Thymus (tissue), 11 donors: ENCODE measurements around the gene TAS1R3. TPM values are rescaled to one million over a fixed set of nuclear protein-coding genes. Genes with fewer than 3 reads are reported as not detected.
"Not testable (repeated sequence)": the region's sequence is repeated elsewhere in the genome, so short reads cannot be mapped to it uniquely, and the experiment has no call there.

Experiments
- DNase-seq, 9 donors: peaks; one replicate each; pipeline ENCODE4 v3.0.0-alpha.2; 2013; ENCODE audit warnings: low spot score in 9 of 9, low read depth in 6 of 9, missing footprints in 1 of 9
- H3K27ac ChIP-seq, 2 donors: one replicate each; pipeline ENCODE4 v1.5.1; 2013; ENCODE audit warnings: control low read depth in 1 of 2, low read depth in 1 of 2, low read length in 1 of 2, mild to moderate bottlenecking in 1 of 2, moderate library complexity in 1 of 2
- H3K27me3 ChIP-seq, 2 donors: one replicate each; pipeline ENCODE4 v1.5.1; 2013; ENCODE audit warnings: low read length in 1 of 2; ENCODE audit not compliant: control insufficient read depth in 2 of 2, insufficient read depth in 1 of 2
- H3K36me3 ChIP-seq, 2 donors: one replicate each; pipeline ENCODE4 v1.5.1; 2013; ENCODE audit warnings: low read length in 1 of 2, mild to moderate bottlenecking in 1 of 2, moderate library complexity in 1 of 2; ENCODE audit not compliant: control insufficient read depth in 2 of 2, insufficient read depth in 2 of 2
- H3K4me1 ChIP-seq, 2 donors: one replicate each; pipeline ENCODE4 v1.5.1; 2013; ENCODE audit warnings: low read length in 2 of 2; ENCODE audit not compliant: control insufficient read depth in 2 of 2, insufficient read depth in 2 of 2
- H3K4me3 ChIP-seq, 2 donors: one replicate each; pipeline ENCODE4 v1.5.1; 2013; ENCODE audit warnings: low read length in 2 of 2, control low read depth in 1 of 2, mild to moderate bottlenecking in 1 of 2
- H3K9me3 ChIP-seq, 2 donors: one replicate each; pipeline ENCODE4 v1.5.1; 2013; ENCODE audit warnings: low read length in 1 of 2, mild to moderate bottlenecking in 1 of 2; ENCODE audit not compliant: control insufficient read depth in 2 of 2, insufficient read depth in 1 of 2
- WGBS: extraction: QIAGEN DNeasy Blood & Tissue Kit; methylation state at CpG from one replicate; pipeline ENCODE4 v1.1.7; 2013; 5-methylcytosine and 5-hydroxymethylcytosine counted together
- polyA plus RNA-seq: library from polyadenylated mRNA; stranded (reverse); fragments of 200-250 nt; gene quantifications from one replicate; pipeline ENCODE4 v1.2.3, GENCODE V29; 2013
- total RNA-seq: library from RNA; stranded (reverse); fragments of 120-200 nt; gene quantifications from one replicate; pipeline ENCODE4 v1.2.4, GENCODE V29; 2013
- donor health status: healthy.

Gene TAS1R3
- total and polyA plus RNA-seq, 2 donors = 0.19 to 0.37 TPM

DNA sequence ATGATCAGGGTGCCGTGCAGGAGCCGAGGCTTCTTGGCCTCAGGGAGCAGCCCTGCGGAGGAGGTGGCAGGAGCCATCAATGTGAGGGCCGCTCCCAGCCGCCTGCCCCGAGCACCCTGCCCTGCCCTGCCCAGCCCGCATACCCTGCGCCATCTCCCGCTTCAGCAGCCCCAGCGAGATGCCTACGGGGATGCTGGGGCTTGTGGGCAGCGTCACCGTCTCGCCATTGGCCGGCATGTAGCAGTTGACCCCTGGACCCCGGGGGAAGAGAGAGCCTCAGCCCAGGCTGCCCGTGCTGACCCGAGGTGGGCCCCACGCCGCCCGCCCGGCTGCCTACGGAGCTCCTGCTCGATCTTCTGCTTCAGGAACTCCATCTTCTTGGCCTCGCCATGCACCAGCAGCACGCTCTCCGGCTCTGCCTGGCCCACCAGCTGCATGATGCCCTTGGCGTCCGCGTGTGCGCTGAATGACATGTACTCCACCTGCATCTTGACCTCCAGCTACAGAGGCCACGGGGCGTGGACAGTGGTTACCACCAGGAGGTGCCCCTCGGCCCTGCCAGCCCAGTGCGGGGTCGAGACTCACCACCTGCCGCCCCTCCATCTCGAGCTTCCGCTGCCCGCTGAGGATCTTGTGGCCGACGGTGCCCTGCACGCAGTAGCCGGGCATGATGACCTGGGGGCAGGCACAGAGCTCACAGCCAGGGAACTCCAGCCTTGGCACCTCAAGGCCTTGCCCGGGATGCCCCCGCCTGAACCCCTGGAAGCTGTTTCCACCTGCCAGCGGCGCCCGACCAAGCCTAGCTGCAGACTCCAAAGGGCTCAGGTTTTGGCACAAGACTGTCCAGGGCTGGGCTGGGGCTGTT, 18.4 kb upstream of the TAS1R3 start:
- no peak for DNase-seq
- H3K36me3 ChIP-seq = peaks cover 56 to 59% of the 10 kb centered on the region in 2 donors
- H3K4me3 ChIP-seq = no peak overlapping the region
- H3K27me3 ChIP-seq = peaks cover 0 to 4% of the 10 kb centered on the region in 2 donors
- no peak overlapping the region for H3K27ac ChIP-seq
- no peaks in the 10 kb centered on the region for H3K9me3 ChIP-seq
- 98% methylated on average over 49 of the region's 49 CpGs for WGBS
- H3K4me1 ChIP-seq = peaks cover 6 to 9% of the 10 kb centered on the region in 2 donors

DNA sequence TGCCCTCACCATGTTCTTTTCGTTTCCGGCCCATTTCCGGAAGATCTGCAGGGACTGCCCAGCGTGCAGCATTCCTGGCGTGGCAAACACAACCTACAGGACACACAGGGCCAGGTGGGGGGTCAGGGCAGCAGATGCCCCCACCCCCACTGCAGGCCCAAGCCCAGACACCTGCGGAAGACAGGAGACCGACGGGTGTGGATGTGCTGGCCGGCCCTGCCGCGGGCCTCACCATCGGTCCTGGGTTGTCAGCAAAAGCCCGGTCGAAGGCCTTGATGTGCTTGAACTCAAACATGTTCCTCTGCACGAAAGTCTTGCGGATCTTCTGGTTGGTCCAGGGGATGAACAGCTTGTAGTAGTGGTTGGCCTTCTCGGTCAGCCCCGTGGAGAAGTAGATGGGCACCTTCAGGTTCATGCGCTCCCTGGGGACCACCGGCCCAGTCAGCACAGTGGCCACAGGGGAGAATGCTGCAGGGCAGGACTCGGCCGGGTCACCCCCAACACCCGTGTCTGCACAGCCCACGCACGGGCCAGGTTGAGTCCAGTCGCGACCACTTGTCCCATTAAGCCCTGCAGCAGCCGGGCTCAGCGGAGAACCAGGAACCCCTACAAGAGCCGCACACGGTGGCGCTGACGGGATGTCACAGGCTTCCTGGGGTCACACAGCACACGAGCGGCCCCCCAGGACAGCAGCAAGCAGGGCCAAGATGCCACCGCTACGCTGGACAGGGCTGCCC, 17.4 kb upstream of the TAS1R3 start:
- peaks cover 6 to 9% of the 10 kb centered on the region in 2 donors for H3K4me1 ChIP-seq
- H3K9me3 ChIP-seq = no peaks in the 10 kb centered on the region
- WGBS = 98% methylated on average over 37 of the region's 37 CpGs
- peaks cover 62% of the 10 kb centered on the region in 2 donors for H3K36me3 ChIP-seq
- no peak overlapping the region for H3K27ac ChIP-seq
- DNase-seq = no peak
- H3K4me3 ChIP-seq = no peak overlapping the region
- H3K27me3 ChIP-seq = peaks cover 0 to 4% of the 10 kb centered on the region in 2 donors

DNA sequence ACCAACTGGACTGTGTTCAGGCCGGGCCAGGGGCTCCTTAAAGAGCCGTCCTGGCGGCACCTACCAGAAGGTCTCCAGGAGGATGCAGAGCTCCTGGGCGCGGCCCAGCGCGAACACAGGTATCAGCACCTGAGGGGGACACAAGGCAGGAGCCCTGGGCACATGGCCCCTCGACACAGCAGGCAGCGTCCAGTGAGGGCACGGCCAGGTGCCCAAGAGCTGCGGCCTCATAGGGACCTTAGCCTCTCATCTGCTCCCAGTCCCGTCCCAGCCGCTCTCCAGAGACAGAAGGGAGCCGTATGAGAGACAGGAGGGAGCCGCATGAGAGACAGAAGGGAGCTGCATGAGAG, 16.9 kb upstream of the TAS1R3 start:
- no peak overlapping the region for H3K4me3 ChIP-seq
- H3K9me3 ChIP-seq = no peaks in the 10 kb centered on the region
- peaks cover 0 to 2% of the 10 kb centered on the region in 2 donors for H3K27me3 ChIP-seq
- WGBS = 99% methylated on average over 15 of the region's 15 CpGs
- no peak overlapping the region for H3K27ac ChIP-seq
- peaks cover 67% of the 10 kb centered on the region in 2 donors for H3K36me3 ChIP-seq
- peaks cover 4% of the 10 kb centered on the region in 2 donors for H3K4me1 ChIP-seq
- no peak for DNase-seq

DNA sequence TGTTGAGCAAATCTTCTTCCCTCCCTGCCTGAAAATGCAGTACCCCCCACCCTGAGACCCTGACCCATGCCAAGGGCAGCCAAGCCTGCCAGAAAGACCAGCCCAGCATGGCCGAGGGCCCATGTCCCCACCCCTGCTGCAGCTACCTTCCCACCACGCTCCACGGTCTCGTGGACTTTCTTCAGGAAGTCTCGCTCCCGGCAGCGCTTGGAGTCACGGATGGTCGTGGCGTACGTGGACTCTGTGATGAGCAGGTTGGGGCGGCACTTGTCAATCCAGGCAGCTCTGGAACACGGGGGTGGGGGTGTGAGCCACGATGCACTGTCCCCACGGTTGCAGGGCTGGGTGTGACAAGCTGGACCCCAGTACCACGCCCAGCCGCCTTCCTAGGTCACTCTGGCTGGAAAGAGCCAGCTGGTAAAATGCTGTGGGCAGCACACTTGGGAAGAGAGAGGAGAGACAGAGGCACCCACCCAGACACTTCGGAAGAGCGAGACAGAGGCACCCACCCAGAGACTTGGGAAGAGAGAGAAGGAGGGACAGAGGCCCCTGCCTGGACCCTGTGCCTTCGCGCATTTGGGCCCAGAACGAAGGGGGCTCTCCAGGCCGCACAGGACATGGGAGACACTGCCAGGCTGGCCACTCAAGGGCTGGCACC, 16.3 kb upstream of the TAS1R3 start:
- no peak overlapping the region for H3K27ac ChIP-seq
- 97% methylated on average over 23 of the region's 23 CpGs for WGBS
- H3K4me3 ChIP-seq = no peak overlapping the region
- no peak for DNase-seq
- no peaks in the 10 kb centered on the region for H3K9me3 ChIP-seq
- H3K27me3 ChIP-seq = no peaks in the 10 kb centered on the region
- H3K36me3 ChIP-seq = peaks cover 73% of the 10 kb centered on the region in 2 donors
- H3K4me1 ChIP-seq = no peaks in the 10 kb centered on the region

DNA sequence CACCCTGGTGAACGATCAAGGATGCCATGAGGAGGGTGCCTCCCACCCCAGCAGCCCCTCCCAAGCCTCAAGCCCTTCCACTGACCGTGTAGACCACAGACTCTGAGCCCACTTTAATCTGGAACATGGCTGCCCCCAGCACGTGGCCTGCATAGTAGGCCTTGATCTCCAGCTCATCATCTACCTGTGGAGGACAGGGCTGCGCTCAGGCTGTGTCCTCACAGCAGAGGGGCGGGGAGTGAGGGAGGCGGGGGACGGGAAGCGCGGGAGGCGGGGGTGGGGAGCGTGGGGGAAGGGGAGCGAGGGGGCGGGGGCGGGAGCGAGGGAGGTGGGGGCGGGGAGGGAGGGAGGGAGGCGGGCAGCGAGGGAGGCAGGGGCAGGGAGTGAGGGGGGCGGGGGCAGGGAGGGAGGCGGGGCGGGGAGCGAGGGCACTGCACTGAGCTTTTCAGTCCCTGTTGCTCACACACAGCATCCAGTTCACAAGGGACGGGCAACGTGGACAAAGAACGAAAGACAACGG, 15.6 kb upstream of the TAS1R3 start:
- Histone ChIP-seq H3K9me3 (no peaks in the 10 kb centered on the region), H3K36me3 (peaks cover 75 to 76% of the 10 kb centered on the region in 2 donors), H3K4me1 (no peaks in the 10 kb centered on the region), H3K27ac (no peak overlapping the region), H3K4me3 (no peak overlapping the region), H3K27me3 (no peaks in the 10 kb centered on the region)
- 98% methylated on average over 26 of the region's 26 CpGs for WGBS
- DNase-seq = no peak

DNA sequence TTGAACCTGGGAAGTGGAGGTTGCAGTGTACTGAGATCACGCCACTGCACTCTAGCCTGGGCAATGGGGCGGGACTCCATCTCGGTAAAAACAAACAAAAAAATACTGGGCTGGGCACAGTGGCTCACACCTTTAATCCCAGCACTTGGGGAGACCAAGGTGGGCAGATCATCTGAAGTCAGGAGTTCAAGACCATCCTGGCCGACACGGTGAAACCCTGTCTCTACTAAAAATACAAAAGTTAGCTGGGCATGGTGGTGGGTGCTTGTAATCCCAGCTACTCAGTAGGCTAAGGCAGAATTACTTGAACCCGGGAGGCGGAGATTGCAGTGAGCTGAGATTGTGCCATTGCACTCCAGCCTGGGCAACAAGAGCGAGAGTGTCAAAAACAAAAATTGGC, 14.9 kb upstream of the TAS1R3 start:
- 97% methylated on average over 8 of the region's 8 CpGs for WGBS
- H3K36me3 ChIP-seq = peaks cover 71% of the 10 kb centered on the region in 2 donors
- not testable (repeated sequence) for DNase-seq, H3K27me3 ChIP-seq, H3K27ac ChIP-seq, H3K4me1 ChIP-seq, H3K9me3 ChIP-seq, H3K4me3 ChIP-seq

DNA sequence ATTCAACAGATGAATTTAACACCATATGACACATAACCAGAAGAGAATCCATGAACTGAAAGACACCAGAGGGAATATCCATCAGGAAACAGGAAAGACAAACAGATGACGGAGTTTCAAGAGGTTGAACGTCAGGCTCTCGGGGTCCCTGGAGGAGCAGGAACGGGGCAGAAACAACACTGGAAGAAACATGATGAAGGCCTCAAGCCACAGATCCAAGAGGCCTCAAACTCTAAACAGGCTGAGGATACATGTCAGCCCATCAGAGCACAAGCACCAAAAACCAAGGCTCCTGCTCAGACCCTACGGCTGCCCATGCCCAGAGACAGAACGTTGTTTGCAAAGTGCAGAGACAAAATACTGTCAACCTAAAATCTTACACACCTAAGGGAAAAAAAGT, 13.7 kb upstream of the TAS1R3 start:
- Histone ChIP-seq H3K4me3 (no peak overlapping the region), H3K27me3 (no peaks in the 10 kb centered on the region), H3K4me1 (no peaks in the 10 kb centered on the region), H3K9me3 (no peaks in the 10 kb centered on the region), H3K36me3 (peaks cover 59 to 63% of the 10 kb centered on the region in 2 donors), H3K27ac (no peak overlapping the region)
- no peak for DNase-seq
- WGBS = 97% methylated on average over 6 of the region's 6 CpGs

DNA sequence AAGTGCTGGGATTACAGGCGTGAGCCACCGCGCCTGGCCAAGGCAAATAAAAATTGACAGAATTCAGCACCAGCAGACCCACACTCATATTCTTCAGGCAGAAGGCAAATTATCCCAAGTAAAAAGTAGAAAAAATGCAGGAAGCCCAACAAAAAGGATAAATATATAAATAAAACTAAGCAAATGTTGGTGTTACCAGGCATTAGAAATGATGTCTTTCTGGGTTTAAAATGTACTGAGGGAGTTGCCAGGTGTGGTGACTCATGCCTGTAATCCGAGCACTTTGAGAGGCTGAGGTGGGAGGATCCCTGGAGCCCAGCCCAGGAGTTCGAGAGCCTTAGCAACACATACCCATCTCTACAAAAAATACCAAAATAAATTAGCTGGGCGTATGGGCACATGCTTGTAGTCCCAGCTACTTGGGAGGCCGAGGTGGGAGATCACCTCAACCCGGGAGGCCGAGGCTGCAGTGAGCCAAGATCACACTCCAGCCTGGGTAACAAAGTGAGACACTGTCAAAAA, 12.9 kb upstream of the TAS1R3 start:
- Histone ChIP-seq H3K9me3 (no peaks in the 10 kb centered on the region), H3K27me3 (no peaks in the 10 kb centered on the region), H3K36me3 (peaks cover 55 to 56% of the 10 kb centered on the region in 2 donors), H3K4me1 (peaks cover 4 to 5% of the 10 kb centered on the region in 2 donors), H3K4me3 (no peak overlapping the region), H3K27ac (no peak overlapping the region)
- WGBS = 96% methylated on average over 9 of the region's 9 CpGs
- DNase-seq = no peak
